ENCODE measurements around the gene SHANK1.
"Not testable (repeated sequence)": the region's sequence is repeated elsewhere in the genome, so short reads cannot be mapped to it uniquely, and the experiment has no call there.

SHANK1 gene

DNA sequence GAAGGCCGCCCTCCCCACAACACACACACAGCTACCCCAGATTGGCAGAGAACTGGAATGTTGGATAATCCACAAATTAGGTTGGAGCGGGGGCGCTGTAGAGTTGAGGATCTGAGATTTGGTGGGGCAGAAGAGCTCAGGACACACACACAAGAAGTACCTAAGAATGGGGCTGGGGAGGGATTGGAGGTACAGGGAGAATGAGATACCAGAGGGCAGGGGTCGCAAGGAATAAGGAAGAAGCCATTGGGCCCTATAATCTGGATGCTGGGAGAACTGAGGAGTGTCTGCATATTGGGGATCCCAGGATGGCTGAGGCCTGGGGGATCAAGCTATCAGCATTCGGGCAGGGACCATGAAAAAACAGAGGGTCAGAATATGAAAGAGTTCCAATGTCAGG, 91.5 kb downstream of the SHANK1 start:
- DNase-seq: no peak

- DNase-seq: no peak
Measured at GRCh38 chr19:50626795-50627194, 92.8 kb downstream of the SHANK1 start.

DNA sequence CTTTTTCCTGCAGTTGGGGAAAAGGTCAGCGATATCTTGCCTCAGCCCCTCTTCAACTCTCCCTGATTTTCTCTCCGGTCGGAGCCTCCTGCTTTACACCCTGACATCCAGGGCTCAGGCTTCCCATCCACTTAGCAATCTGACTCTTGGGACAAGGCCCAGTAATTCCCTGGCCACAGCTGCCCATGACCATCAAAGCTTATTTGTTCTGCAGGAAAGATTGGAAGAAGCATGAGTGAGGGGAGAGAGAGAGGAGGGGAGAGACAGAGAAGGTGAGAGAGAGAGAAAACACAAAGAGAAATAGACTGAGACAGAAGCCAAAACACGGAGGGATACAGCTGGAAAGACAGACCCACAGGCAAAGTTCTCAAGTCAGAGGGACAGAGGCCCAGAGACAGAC, 93.6 kb downstream of the SHANK1 start:
- no peak for DNase-seq

- no peak for DNase-seq
Measured at GRCh38 chr19:50624949-50625600, 94.5 kb downstream of the SHANK1 start.

- DNase-seq: not testable (repeated sequence)
Measured at GRCh38 chr19:50620394-50620906, 99.2 kb downstream of the SHANK1 start.

DNA sequence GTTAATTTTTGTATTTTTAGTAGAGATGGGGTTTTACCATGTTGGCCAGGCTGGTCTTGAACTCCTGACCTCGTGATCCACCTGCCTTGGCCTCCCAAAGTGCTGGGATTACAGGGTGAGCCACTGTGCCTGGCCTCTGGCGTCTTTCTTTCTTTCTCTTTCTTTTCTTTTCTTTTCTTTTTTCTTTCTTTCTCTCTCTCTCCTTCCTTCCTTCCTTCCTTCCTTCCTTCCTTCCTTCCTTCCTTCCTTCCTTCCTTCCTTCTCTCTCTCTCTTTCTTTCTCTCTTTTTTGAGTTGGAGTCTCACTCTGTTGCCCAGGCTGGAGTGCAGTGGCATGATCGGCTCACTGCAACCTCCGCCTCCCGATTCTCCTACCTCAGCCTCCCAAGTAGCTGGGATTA, 100.4 kb downstream of the SHANK1 start:
- DNase-seq: not testable (repeated sequence)

DNA sequence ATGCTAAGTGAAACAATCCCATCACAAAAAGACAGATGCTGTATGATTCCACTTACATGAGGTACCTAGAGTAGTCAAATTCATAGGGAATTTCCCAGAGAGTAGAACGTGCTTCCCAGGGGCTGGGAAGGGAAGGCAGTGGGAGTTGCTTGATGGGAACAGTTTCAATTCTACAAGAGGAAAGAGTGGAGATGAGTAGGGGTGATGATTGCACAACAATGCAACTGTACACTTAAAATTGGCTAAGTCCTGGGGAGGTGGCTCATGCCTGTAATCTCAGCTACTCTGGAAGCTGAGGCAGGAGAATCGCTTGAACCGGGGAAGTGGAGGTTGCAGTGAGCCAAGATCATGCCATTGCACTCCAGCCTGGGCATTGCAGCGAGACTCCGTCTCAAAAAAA, 101.2 kb downstream of the SHANK1 start:
- not testable (repeated sequence) for DNase-seq

DNA sequence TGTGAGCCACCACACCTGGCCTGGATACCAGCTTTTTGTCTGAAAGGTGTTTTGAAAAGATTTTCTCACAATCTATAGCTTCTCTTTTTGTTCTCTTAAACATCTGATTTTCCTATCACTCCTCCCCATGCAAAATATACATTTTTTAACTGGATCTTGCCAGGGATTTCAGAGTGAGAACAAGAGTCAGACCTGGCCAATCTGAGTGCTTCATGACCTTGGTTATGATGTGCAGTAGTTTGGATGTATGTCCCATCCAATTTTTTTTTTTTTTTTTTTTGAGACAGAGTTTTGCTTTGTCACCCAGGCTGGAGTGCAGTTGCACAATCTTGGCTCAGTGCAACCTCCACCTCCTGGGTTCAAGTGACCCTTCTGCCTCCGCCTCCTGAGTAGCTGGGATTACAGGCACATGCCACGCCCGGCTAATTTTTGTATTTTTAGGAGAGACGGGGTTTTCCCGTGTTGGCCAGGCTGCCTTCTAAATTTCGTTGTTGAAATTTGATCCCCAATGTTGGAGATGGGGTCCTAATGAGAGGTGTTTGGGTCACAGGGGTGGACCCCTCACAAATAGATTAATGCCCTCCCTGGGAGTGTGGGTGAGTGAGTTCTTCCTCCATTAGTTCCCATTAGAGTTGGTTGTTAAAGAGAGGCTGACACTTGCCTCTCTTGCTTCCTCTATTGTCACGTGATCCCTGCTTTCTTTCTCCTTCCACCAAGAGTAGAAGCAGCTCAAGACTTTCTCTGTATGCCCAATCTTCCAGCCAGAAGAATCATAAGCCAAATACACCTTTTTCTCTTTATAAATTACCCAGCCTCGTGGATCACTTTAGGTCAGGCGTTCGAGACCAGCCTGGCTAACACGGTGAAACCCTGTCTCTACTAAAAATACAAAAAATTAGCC, 106.8 kb downstream of the SHANK1 start:
- DNase-seq: not testable (repeated sequence)

Measured in CD4-positive, alpha-beta T cell treated with Interleukin-4 for 1 hour (primary cell).